Measurements from ENCODE around the gene TRPC4AP.

The TRPC4AP gene

GRCh38 chr20:34970846-34971560 is 121.6 kb downstream of the TRPC4AP start:
- TF ChIP-seq, protein P1, sequence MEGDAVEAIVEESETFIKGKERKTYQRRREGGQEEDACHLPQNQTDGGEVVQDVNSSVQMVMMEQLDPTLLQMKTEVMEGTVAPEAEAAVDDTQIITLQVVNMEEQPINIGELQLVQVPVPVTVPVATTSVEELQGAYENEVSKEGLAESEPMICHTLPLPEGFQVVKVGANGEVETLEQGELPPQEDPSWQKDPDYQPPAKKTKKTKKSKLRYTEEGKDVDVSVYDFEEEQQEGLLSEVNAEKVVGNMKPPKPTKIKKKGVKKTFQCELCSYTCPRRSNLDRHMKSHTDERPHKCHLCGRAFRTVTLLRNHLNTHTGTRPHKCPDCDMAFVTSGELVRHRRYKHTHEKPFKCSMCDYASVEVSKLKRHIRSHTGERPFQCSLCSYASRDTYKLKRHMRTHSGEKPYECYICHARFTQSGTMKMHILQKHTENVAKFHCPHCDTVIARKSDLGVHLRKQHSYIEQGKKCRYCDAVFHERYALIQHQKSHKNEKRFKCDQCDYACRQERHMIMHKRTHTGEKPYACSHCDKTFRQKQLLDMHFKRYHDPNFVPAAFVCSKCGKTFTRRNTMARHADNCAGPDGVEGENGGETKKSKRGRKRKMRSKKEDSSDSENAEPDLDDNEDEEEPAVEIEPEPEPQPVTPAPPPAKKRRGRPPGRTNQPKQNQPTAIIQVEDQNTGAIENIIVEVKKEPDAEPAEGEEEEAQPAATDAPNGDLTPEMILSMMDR (IDR thresholded peaks at IDR 0.05; ENCODE audit: low read depth, low read length) = no peak
- no peaks in the 10 kb centered on the region for H3K9me3 ChIP-seq
- no peaks in the 10 kb centered on the region; the same call in 1 of the 2 replicates for H3K4me1 ChIP-seq
- DNase-seq = no peak
- H3K4me3 ChIP-seq (ENCODE audit: low read depth, low read length) = no peak overlapping the region
- no peaks in the 10 kb centered on the region for H3K27me3 ChIP-seq
- no peaks in the 10 kb centered on the region for H3K36me3 ChIP-seq

GRCh38 chr20:34970193-34970840 is 122.3 kb downstream of the TRPC4AP start:
- TF ChIP-seq, protein P1 (IDR thresholded peaks at IDR 0.05; ENCODE audit: low read depth, low read length) = no peak
- no peaks in the 10 kb centered on the region; the same call in 1 of the 2 replicates for H3K4me1 ChIP-seq
- no peaks in the 10 kb centered on the region for H3K27me3 ChIP-seq
- no peak overlapping the region for H3K4me3 ChIP-seq (ENCODE audit: low read depth, low read length)
- no peak for DNase-seq
- H3K36me3 ChIP-seq = no peaks in the 10 kb centered on the region
- no peaks in the 10 kb centered on the region for H3K9me3 ChIP-seq

DNA sequence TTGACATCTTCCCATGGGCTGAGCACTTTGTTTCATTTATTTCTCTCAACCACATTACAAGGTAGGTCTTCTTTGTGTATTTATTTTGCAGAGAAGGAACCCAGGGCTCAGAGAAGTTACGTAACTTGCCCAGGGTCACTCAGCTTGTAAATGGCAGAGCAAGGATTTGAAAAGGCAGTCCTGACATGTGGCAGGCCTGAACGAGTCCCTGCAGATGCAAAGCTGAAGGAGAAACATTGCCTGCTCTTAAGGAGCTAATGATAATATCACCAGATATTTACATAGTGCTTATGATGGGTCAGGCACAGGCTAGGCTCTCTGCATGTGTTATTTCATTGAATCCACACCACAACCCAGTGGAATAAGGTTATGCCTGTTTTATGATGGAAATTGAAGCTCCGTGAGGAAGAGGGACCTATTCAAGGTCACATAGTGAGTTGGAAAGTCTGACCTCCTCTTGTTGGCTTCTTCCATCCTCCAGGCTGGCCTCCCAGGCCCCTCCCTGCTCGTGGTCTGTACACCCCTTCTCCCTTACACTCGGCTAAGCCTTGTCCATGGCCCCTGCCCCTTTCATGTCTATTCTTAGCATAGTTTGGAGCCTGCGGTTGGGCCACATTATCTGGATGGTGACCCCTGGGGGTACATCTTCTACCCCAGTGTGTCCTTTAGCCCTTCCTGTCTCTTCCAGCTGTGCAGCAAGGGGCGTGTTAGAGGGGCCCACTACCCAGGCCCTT is 124.4 kb downstream of the TRPC4AP start:
- no peak for DNase-seq
- Histone ChIP-seq H3K27me3 (no peaks in the 10 kb centered on the region), H3K4me1 (no peaks in the 10 kb centered on the region; the same call in 1 of the 2 replicates), H3K4me3 (ENCODE audit: low read depth, low read length) (no peak overlapping the region), H3K36me3 (no peaks in the 10 kb centered on the region), H3K9me3 (no peaks in the 10 kb centered on the region)
- TF ChIP-seq, protein P1 (IDR thresholded peaks at IDR 0.05; ENCODE audit: low read depth, low read length) = no peak

GRCh38 chr20:34967421-34967820 is 125.2 kb downstream of the TRPC4AP start:
- no peaks in the 10 kb centered on the region for H3K36me3 ChIP-seq
- no peaks in the 10 kb centered on the region; the same call in 1 of the 2 replicates for H3K4me1 ChIP-seq
- no peak overlapping the region for H3K4me3 ChIP-seq (ENCODE audit: low read depth, low read length)
- TF ChIP-seq, protein P1 (IDR thresholded peaks at IDR 0.05; ENCODE audit: low read depth, low read length) = no peak
- no peaks in the 10 kb centered on the region for H3K9me3 ChIP-seq
- H3K27me3 ChIP-seq = no peaks in the 10 kb centered on the region
- no peak for DNase-seq

DNA sequence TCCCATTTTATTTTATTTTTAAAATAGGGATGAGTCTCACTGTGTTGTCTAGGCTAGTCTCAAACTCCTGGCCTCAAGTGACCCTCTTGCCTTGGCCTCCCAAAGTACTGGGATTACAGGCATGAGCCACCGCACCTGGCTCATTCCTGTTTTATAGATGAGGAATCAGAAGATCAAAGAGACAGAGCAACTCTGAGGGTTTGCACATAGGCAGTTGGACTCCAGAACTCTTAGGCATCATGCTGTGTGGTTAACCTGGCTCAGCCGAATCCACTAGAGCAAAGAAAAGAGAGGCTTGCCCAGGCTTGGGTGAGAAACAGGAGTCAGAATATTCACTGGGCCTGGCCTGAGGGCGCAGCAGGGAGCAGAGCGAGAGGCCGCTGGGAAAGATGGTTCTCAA is 127.6 kb downstream of the TRPC4AP start:
- Histone ChIP-seq H3K27me3 (no peaks in the 10 kb centered on the region), H3K36me3 (no peaks in the 10 kb centered on the region), H3K9me3 (no peaks in the 10 kb centered on the region), H3K4me3 (ENCODE audit: low read depth, low read length) (no peak overlapping the region), H3K4me1 (no peaks in the 10 kb centered on the region; the same call in 1 of the 2 replicates)
- no peak for DNase-seq
- TF ChIP-seq, protein P1 (IDR thresholded peaks at IDR 0.05; ENCODE audit: low read depth, low read length) = no peak

Measured in BE2C (cell line).